ENCODE measurements around the gene HBS1L. TPM values are rescaled to one million over a fixed set of nuclear protein-coding genes. Genes with fewer than 3 reads are reported as not detected.

Gene HBS1L
- total RNA-seq, 4 donors from 2014 or later = 31.2 to 54.2 (median 46.0) TPM

DNA sequence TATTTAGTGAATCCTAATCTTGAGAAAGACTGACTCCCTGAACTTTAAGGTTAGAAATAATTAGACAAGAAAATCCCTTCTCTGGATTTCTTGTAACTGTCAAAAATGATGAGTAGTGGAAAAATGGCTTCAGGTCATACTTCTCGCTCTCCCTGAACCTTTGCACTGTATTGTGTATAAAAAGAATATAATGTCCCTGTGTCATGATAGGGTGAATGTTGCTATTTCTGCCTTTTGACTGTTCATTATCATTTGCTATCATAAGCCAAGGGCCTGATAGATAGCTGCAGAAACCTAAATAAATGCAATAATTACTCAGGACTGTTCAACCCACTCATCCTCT lies 144.1 kb downstream of the HBS1L start:
- Histone ChIP-seq H3K9me3 (no peaks in the 10 kb centered on the region), H3K4me3 (no peak overlapping the region), H3K27ac (no peak overlapping the region), H3K27me3 (no peaks in the 10 kb centered on the region), H3K4me1 (peaks cover 0 to 8% (median 0%) of the 10 kb centered on the region in 4 donors), H3K36me3 (no peaks in the 10 kb centered on the region)
- DNase-seq (ENCODE audit: low spot score in 2 of 2) = no peak
- 75 to 79% methylated on average over 1 of the region's 1 CpG for WGBS, 2 donors
- TF ChIP-seq, protein P1, sequence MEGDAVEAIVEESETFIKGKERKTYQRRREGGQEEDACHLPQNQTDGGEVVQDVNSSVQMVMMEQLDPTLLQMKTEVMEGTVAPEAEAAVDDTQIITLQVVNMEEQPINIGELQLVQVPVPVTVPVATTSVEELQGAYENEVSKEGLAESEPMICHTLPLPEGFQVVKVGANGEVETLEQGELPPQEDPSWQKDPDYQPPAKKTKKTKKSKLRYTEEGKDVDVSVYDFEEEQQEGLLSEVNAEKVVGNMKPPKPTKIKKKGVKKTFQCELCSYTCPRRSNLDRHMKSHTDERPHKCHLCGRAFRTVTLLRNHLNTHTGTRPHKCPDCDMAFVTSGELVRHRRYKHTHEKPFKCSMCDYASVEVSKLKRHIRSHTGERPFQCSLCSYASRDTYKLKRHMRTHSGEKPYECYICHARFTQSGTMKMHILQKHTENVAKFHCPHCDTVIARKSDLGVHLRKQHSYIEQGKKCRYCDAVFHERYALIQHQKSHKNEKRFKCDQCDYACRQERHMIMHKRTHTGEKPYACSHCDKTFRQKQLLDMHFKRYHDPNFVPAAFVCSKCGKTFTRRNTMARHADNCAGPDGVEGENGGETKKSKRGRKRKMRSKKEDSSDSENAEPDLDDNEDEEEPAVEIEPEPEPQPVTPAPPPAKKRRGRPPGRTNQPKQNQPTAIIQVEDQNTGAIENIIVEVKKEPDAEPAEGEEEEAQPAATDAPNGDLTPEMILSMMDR (IDR thresholded peaks at IDR 0.05) = no peak
- TF ChIP-seq POLR2A (IDR thresholded peaks at IDR 0.05) (no peak), EP300 (IDR thresholded peaks at IDR 0.05) (no peak)

Other genes with a start within 250 kb of the HBS1L start
- gene ALDH8A1, start 104.7 kb downstream of the HBS1L start, total RNA-seq = 1 to 10 TPM in 3 of 4 donors, under 1 TPM in 1; 0.90 to 4.2 (median 2.3) TPM
- gene MYB, start 126.5 kb upstream of the HBS1L start, total RNA-seq = 1 to 10 TPM in 1 of 4 donors, under 1 TPM in 3; 0.63 to 1.2 (median 0.83) TPM

All from tibial nerve (tissue), 4 donors.